ENCODE results near the gene PARP16. TPM values are rescaled to one million over a fixed set of nuclear protein-coding genes. Genes with fewer than 3 reads are reported as not detected.

PARP16 gene
- total RNA-seq, 1 donor from 2014 or later, result 12.8 TPM

DNA sequence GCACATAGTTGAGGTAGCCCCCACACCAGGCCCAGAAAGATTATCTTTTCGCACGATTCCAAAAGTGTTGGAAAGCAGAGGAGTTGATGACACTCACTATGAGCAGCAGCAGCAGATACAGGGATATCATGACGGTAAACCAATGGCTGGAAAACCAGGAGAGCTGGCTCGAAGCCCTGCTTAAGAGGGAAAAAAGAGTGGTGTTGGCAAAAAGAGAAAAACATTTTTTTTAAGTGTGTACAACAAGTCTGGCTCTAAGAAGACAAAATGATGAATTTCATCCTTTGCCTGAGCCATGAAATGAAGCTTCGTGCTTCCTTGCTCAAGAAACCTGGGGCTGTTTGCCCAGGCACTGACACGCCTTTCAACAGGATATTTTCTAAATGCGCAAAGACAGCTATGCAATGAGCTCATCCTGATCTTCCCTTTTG is 27.3 kb downstream of the PARP16 start:
- no peaks in the 10 kb centered on the region for H3K27me3 ChIP-seq
- H3K36me3 ChIP-seq, result peaks cover 0 to 18% of the 10 kb centered on the region in 2 donors
- peak; percentile 24 to 63 for TF ChIP-seq POLR2AphosphoS5 (IDR thresholded peaks at IDR 0.05; ENCODE audit: insufficient read depth in 1 of 2, low read depth in 1 of 2)
- TF ChIP-seq, protein P1, sequence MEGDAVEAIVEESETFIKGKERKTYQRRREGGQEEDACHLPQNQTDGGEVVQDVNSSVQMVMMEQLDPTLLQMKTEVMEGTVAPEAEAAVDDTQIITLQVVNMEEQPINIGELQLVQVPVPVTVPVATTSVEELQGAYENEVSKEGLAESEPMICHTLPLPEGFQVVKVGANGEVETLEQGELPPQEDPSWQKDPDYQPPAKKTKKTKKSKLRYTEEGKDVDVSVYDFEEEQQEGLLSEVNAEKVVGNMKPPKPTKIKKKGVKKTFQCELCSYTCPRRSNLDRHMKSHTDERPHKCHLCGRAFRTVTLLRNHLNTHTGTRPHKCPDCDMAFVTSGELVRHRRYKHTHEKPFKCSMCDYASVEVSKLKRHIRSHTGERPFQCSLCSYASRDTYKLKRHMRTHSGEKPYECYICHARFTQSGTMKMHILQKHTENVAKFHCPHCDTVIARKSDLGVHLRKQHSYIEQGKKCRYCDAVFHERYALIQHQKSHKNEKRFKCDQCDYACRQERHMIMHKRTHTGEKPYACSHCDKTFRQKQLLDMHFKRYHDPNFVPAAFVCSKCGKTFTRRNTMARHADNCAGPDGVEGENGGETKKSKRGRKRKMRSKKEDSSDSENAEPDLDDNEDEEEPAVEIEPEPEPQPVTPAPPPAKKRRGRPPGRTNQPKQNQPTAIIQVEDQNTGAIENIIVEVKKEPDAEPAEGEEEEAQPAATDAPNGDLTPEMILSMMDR (IDR thresholded peaks at IDR 0.05), result no peak
- peaks cover 51% of the 10 kb centered on the region for H3K4me1 ChIP-seq
- no peak overlapping the region for H3K4me3 ChIP-seq
- no peaks in the 10 kb centered on the region for H3K9me3 ChIP-seq
- peak overlapping the region; percentile 87 for H3K27ac ChIP-seq
- DNase-seq (ENCODE audit: extremely low spot score in 2 of 2), result peak in 1 of 2 donors; percentile 94
- intact Hi-C loops (cut with DNase I), result no loop called here

DNA sequence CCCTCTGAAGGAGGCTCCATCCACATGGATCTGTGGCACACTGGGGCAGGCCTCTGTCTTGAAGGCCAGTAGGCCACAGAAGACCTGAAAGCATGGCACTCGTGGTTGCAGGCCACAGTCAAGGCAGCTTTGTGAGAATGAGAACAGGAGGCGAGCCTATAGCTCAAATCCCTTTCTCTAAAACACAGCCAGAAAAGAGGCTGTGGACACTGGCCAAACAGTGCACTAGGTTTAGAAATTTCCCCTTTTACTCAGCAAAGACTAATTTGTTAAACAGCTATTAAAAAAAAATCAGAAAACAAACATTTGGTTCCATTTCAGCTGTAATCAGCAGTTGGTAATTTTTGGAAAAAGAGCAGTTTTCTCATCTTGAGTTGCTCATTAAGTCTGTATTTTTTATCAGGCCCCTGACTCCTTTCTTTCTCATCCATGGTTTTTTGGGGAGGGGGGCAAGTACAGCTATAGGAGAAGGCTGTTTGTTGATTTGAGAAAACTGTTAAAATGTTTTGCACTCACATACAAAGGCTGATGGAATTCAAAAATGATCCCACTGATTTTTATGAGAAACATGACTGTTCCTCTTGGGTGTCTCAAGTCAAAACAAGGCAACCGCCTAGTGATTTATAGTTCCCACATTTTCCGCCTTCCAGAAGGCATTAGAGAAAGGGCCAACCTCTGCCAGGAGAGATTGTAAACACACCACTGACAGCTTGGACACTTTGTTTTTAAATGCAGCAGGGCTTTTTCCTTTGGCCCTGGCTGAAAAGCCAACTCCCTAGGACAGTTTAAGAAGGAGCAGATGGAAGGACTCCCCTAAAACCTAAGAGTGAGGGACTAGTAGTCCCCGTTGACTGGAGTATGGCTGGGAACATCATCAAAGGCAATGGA is 28.1 kb downstream of the PARP16 start:
- H3K4me1 ChIP-seq, result peaks cover 56% of the 10 kb centered on the region
- intact Hi-C loops (cut with DNase I), result no loop called here
- no peak for DNase-seq (ENCODE audit: extremely low spot score in 2 of 2)
- H3K4me3 ChIP-seq, result no peak overlapping the region
- H3K27ac ChIP-seq, result peak overlapping the region; percentile 87
- TF ChIP-seq POLR2AphosphoS5 (IDR thresholded peaks at IDR 0.05; ENCODE audit: insufficient read depth in 1 of 2, low read depth in 1 of 2), result peak in 1 of 2 donors; percentile 78
- TF ChIP-seq POLR2A (IDR thresholded peaks at IDR 0.05), result no peak
- H3K9me3 ChIP-seq, result no peaks in the 10 kb centered on the region
- peaks cover 0 to 18% of the 10 kb centered on the region in 2 donors for H3K36me3 ChIP-seq
- H3K27me3 ChIP-seq, result no peaks in the 10 kb centered on the region

DNA sequence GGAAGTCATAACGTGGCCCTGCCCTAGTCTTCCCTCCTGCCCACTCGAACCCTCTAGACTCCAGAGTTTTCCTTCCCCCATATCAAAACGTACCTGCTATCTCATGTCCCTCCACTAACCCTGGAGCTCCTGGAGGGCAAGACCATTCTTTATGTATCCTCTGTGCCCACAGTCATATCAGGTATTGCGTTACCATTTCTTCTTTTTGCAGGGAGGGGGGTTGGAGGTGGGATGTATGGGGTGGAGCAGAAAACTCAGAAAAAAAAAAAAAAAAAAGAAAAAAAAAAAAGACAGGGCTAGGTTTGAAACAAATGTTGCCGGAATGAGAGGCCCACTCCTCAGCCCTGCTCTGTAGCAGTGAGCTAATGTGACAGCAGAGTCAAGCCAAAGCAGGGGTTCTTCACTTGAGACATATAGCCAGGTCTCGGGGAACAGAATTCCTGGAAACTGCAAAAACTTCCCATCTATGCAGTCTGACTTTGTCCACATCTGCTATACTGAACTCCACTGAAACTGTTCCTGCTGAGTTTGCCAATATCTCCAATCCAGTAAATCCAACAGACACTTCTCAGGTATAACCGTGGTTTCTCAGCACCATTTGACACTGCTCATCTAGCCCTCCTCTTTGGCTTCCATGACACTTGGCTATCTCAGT is 31.1 kb downstream of the PARP16 start:
- Histone ChIP-seq H3K9me3 (no peaks in the 10 kb centered on the region), H3K4me1 (peaks cover 55% of the 10 kb centered on the region), H3K27me3 (no peaks in the 10 kb centered on the region), H3K4me3 (no peak overlapping the region), H3K36me3 (peaks cover 0 to 4% of the 10 kb centered on the region in 2 donors), H3K27ac (no peak overlapping the region)
- no peak for DNase-seq (ENCODE audit: extremely low spot score in 2 of 2)
- intact Hi-C loops (cut with DNase I), result no loop called here
- TF ChIP-seq POLR2AphosphoS5 (IDR thresholded peaks at IDR 0.05; ENCODE audit: insufficient read depth in 1 of 2, low read depth in 1 of 2) (no peak), POLR2A (IDR thresholded peaks at IDR 0.05) (no peak)
- TF ChIP-seq, protein P1 (IDR thresholded peaks at IDR 0.05), result no peak

DNA sequence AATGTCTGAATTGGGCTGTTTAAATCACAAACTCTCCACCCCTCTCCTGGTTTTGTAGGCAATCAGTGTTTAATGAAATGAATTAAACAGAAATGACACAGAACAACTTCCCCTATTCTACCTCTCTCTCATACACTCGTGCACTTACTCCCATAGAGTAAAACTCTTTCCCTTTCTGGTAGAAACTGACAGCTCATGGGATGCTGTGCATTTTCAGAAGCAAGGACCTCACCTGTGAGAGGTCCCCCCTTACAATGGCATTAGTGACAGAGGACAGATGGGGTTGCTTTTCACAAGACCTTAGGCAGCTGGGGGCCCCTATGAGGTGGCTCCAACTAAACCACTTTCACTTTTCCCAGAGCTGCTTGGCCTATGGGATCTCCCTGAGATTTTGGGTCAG is 31.9 kb downstream of the PARP16 start:
- H3K27ac ChIP-seq, result peak overlapping the region; percentile 13
- H3K36me3 ChIP-seq, result no peaks in the 10 kb centered on the region

DNA sequence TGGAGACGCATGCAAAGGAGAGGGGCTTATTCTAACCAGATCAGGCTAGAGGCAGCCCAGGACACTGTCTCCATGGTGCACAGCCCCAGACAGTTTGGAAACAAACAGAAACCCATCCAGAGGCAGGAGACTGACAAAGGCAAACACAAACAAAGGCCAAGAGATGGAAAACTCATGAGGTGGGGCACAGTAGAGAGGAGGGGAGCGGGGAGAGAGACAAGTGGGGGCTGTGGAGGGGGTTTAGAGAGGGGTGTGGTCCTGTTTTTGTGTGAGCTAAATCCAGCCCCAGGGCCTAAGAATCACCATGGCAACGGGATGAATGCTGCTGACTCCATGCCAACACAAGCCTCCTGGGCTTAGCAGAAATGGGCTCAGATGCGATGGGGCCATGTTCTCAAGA is 32.3 kb downstream of the PARP16 start:
- no peak for DNase-seq (ENCODE audit: extremely low spot score in 2 of 2)
- H3K4me3 ChIP-seq, result no peak overlapping the region
- H3K27me3 ChIP-seq, result no peaks in the 10 kb centered on the region
- H3K9me3 ChIP-seq, result no peaks in the 10 kb centered on the region
- intact Hi-C loops (cut with DNase I), result no loop called here
- H3K4me1 ChIP-seq, result peaks cover 47% of the 10 kb centered on the region
- no peaks in the 10 kb centered on the region for H3K36me3 ChIP-seq
- peak overlapping the region; percentile 27 for H3K27ac ChIP-seq
- TF ChIP-seq POLR2A (IDR thresholded peaks at IDR 0.05) (no peak), POLR2AphosphoS5 (IDR thresholded peaks at IDR 0.05; ENCODE audit: insufficient read depth in 1 of 2, low read depth in 1 of 2) (no peak)
- TF ChIP-seq, protein P1 (IDR thresholded peaks at IDR 0.05), result no peak

More for the DNA sequence above, 31.9 kb downstream of the PARP16 start:
- Histone ChIP-seq H3K4me1 (peaks cover 47% of the 10 kb centered on the region), H3K4me3 (no peak overlapping the region), H3K27me3 (no peaks in the 10 kb centered on the region), H3K9me3 (no peaks in the 10 kb centered on the region)
- intact Hi-C loops (cut with DNase I), result no loop called here
- TF ChIP-seq POLR2A (IDR thresholded peaks at IDR 0.05) (no peak), POLR2AphosphoS5 (IDR thresholded peaks at IDR 0.05; ENCODE audit: insufficient read depth in 1 of 2, low read depth in 1 of 2) (no peak)
- TF ChIP-seq, protein P1 (IDR thresholded peaks at IDR 0.05), result no peak
- no peak for DNase-seq (ENCODE audit: extremely low spot score in 2 of 2)

Data from vagina (tissue), 2 donors.